Ascending aorta (tissue), 2 donors: ENCODE data around the gene CCDC28A. TPM values are rescaled to one million over a fixed set of nuclear protein-coding genes. Genes with fewer than 3 reads are reported as not detected.
A peak's percentile ranks its signal among the peaks of the same experiment; 100 is the strongest.

Source experiments
- DNase-seq, 2 donors: peaks; one replicate each; pipeline ENCODE4 v3.0.0-alpha.2; 2019; ENCODE audit warnings: low spot score in 2 of 2
- H3K27ac ChIP-seq, 2 donors: fragments of 200-600 bp; sonication (generic); one replicate each; pipeline ENCODE4 v1.5.1; 2016 to 2017; ENCODE audit warnings: mild to moderate bottlenecking in 1 of 2
- H3K27me3 ChIP-seq: fragments of 200-600 bp; sonication (generic); one replicate; pipeline ENCODE4 v1.5.1; 2017
- H3K36me3 ChIP-seq, 2 donors: fragments of 200-600 bp; sonication (generic); one replicate each; pipeline ENCODE4 v1.5.1; 2016
- H3K4me1 ChIP-seq, 2 donors: fragments of 200-600 bp; sonication (generic); one replicate each; pipeline ENCODE4 v1.5.1; 2016 to 2017; ENCODE audit warnings: mild to moderate bottlenecking in 1 of 2
- H3K4me3 ChIP-seq, 2 donors: fragments of 200-600 bp; sonication (generic); one replicate each; pipeline ENCODE4 v1.5.1; 2016 to 2017; ENCODE audit warnings: mild to moderate bottlenecking in 1 of 2
- H3K9me3 ChIP-seq, 2 donors: fragments of 200-600 bp; sonication (generic); one replicate each; pipeline ENCODE4 v1.5.1; 2016
- CTCF ChIP-seq, 3 experiments: fragments of 200-600 bp in 2 of 3; fragments of 450-650 bp in 1 of 3; sonication (generic) in 2 of 3; IDR thresholded peaks; one replicate each; pipeline ENCODE4 v1.5.1; 2016 to 2019; ENCODE audit warnings: antibody characterized with exemption in 3 of 3, mild to moderate bottlenecking in 1 of 3, moderate library complexity in 1 of 3
- intact Hi-C: fragments of 100-400 bp; cut with DNase I; formaldehyde crosslinking; loops from one replicate; pipeline ENCODE4 v1.15.1; 2023
- total RNA-seq: library from RNA; depleted of rRNA; stranded (reverse); fragments of >200 nt; gene quantifications from one replicate; pipeline ENCODE4 v1.1.0, GENCODE V29; 2016

Gene CCDC28A
- total RNA-seq, 1 donor from 2014 or later: 0.32 TPM

DNA sequence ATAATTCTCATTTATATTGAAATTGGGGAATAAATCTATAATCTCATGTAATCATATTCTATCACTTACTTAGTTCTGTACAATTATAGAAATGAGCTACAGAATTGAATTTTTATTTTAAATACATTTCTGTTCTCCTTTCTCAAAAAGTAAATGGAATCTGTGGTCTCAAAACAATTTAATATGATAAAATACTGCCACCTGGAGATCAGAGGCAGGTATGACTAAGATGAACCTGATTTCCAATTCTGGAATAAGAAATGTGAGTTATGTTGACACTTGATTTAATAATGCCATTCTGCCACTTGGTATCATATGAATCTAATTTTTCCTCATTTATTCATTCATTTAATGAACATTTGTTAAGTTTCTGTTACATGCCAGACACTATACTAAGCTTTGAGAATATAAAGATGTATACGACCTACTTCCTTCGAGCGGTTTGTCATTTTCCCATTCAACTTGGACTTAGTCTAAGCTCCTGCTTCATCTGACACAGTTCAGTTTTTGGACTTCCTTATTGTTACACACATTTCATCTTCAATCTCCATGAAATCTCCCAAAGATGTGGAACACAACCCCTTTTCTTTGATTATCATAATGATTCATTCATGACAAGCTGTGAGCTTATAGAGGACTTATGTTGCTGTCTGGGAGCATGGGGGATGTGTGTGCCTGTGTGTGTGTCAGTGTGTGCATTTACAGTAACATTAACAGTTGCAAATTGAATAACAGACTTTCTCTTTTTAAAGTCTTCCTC lies 7.5 kb upstream of the CCDC28A start:
- no peaks in the 10 kb centered on the region for H3K36me3 ChIP-seq
- no peaks in the 10 kb centered on the region for H3K9me3 ChIP-seq
- H3K27me3 ChIP-seq: no peaks in the 10 kb centered on the region
- peak; percentile 48 to 61 (median 49) for TF ChIP-seq CTCF (IDR thresholded peaks at IDR 0.05)
- DNase-seq: no peak
- no peak overlapping the region for H3K4me3 ChIP-seq
- no peaks in the 10 kb centered on the region for H3K4me1 ChIP-seq
- intact Hi-C loops: loop anchor here (1.0 to 5.0 kb wide), 3 partner anchors 177 to 649 kb away; no protein-coding TSS in a partner anchor
- no peak overlapping the region for H3K27ac ChIP-seq

DNA sequence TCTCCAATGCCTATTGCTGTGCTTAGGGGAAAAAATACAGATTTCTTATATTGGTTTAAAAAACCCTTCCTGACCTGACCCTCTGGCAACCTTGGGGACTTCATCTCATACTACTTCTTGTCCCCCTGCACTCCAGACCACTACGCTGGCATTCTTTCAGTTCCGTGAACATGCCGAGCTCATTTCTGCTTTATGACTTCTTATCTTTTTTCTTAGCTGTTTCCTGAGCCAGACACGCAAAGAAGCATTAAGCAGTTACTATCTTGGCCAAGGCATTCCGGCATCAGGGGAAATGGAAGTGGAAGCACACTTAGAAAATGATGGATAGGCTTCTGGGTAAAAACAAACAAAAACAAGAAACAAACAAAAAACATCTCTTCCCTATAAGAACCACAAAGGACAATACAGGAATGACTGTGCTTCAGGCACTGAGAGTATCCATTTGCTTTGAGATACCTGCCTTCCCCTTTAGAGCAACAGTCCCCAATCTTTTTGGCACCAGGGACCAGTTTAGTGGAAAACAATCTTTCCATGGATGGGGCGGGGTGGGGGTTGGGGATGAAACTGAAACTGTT lies 4.4 kb upstream of the CCDC28A start:
- no peak overlapping the region for H3K4me3 ChIP-seq
- no peak for TF ChIP-seq CTCF (IDR thresholded peaks at IDR 0.05)
- DNase-seq: no peak
- no peak overlapping the region for H3K27ac ChIP-seq
- H3K27me3 ChIP-seq: no peaks in the 10 kb centered on the region
- no peaks in the 10 kb centered on the region for H3K9me3 ChIP-seq
- peaks cover 0 to 7% of the 10 kb centered on the region in 2 donors for H3K4me1 ChIP-seq
- intact Hi-C loops: loop anchor here (5.0 kb wide), 2 partner anchors 342 to 652 kb away; no protein-coding TSS in a partner anchor
- no peaks in the 10 kb centered on the region for H3K36me3 ChIP-seq

DNA sequence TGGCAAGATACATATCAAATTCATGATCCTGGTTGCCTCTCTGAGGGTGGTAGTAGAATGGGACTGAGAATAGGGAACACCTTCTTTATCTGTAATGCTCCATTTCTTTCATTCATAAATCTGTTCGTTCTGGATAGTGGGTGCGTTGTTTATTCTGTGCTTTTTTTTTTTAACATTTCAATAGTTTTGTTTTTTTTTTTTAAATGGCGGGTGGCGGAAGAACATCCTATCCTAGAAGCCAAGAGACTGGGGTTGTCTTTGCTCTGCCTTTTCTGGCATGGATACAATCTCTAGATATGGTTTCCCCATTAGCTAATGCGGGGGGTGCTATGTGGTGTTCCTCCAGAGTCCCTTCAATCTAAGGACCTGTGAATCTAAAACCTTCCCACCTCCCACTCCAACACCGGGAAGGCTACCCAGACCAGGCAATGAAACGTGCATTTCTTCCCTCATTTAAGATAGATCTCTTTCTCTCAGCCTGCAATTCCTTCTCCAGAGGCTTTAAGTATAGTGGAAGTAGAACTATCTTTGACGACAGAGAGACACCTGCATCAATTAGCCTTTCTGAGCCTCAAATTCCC lies 883 bp upstream of the CCDC28A start:
- TF ChIP-seq CTCF (IDR thresholded peaks at IDR 0.05): no peak
- H3K27ac ChIP-seq: peak overlapping the region; percentile 84 to 96
- H3K4me1 ChIP-seq: peaks cover 0 to 17% of the 10 kb centered on the region in 2 donors
- DNase-seq: no peak
- peak overlapping the region; percentile 67 to 92 for H3K4me3 ChIP-seq
- H3K9me3 ChIP-seq: no peaks in the 10 kb centered on the region
- intact Hi-C loops: loop anchor here (2.0 to 10.0 kb wide), 6 partner anchors 80 to 905 kb away; partner anchors contain the start of genes HEBP2, HECA, PERP and REPS1
- H3K27me3 ChIP-seq: no peaks in the 10 kb centered on the region
- H3K36me3 ChIP-seq: peaks cover 0 to 19% of the 10 kb centered on the region in 2 donors

GRCh38 chr6:138774370-138774769 lies 801 bp downstream of the CCDC28A start:
- Histone ChIP-seq H3K27me3 (no peaks in the 10 kb centered on the region), H3K27ac (peak overlapping the region in 1 of 2 donors; percentile 96), H3K36me3 (peaks cover 0 to 25% of the 10 kb centered on the region in 2 donors)

More at GRCh38 chr6:138774370-138774769, 801 bp downstream of the CCDC28A start:
- Histone ChIP-seq H3K4me3 (peak overlapping the region; percentile 67 to 92), H3K4me1 (peaks cover 0 to 17% of the 10 kb centered on the region in 2 donors), H3K9me3 (no peaks in the 10 kb centered on the region)
- intact Hi-C loops: loop anchor here (5.0 to 10.0 kb wide), 3 partner anchors 370 to 907 kb away; partner anchors contain the start of genes HEBP2, PERP and TNFAIP3
- no peak for DNase-seq
- no peak for TF ChIP-seq CTCF (IDR thresholded peaks at IDR 0.05)
